H1 (cell line): ENCODE measurements around the gene ZBTB20. TPM values are rescaled to one million over a fixed set of nuclear protein-coding genes. Genes with fewer than 3 reads are reported as not detected.

Experiments used
- CTCF ChIA-PET: fragments of 300-600 bp; sonication (Branson Sonifier 250); formaldehyde crosslinking; loops from one replicate; lab custom pipeline; 2021; ENCODE audit not compliant: partially characterized antibody; lab: Charles Lee
- POLR2A ChIA-PET: fragments of 300-600 bp; sonication (Branson Sonifier 250); formaldehyde crosslinking; loops from one replicate; lab custom pipeline; 2021; ENCODE audit warnings: inconsistent platforms; ENCODE audit not compliant: partially characterized antibody; lab: Charles Lee
- DNase-seq, 2 experiments: peaks; one replicate each; pipeline versions ENCODE4 v3.0.0 to v3.0.0-alpha.2; 2010 to 2022; ENCODE audit warnings: low spot score in 2 of 2, low read depth in 1 of 2, mixed read lengths in 1 of 2
- FAIRE-seq: peaks from 2 replicates; lab custom pipeline; 2011; peaks lifted over from hg19 to GRCh38; lab: Jason Lieb, UNC
- H2AFZ ChIP-seq: 2 replicates; pipeline ENCODE4 v1.8.1; 2012; ENCODE audit warnings: low read length, inconsistent platforms
- H2AK5ac ChIP-seq: 2 replicates; pipeline ENCODE4 v1.6.1; 2013; ENCODE audit warnings: low read depth, low read length
- H2BK120ac ChIP-seq: replicated peaks from 2 replicates; pipeline ENCODE3; 2013; ENCODE audit warnings: low read depth, low read length, inconsistent platforms
- H2BK12ac ChIP-seq: 2 replicates; pipeline ENCODE4 v1.6.1; 2013; ENCODE audit warnings: low read depth, low read length
- H2BK15ac ChIP-seq: 2 replicates; pipeline ENCODE4 v1.6.1; 2013; ENCODE audit warnings: low read length
- H2BK20ac ChIP-seq: 2 replicates; pipeline ENCODE4 v1.6.1; 2013; ENCODE audit warnings: low read length
- H2BK5ac ChIP-seq: 2 replicates; pipeline ENCODE4 v1.6.1; 2013; ENCODE audit warnings: low read depth, low read length
- H3K14ac ChIP-seq: 2 replicates; pipeline ENCODE4 v1.6.1; 2013; ENCODE audit warnings: inconsistent platforms; ENCODE audit not compliant: insufficient read length
- H3K18ac ChIP-seq: 2 replicates; pipeline ENCODE4 v1.6.1; 2013; ENCODE audit warnings: low read length; ENCODE audit errors: extremely low read depth
- H3K23ac ChIP-seq: 2 replicates; pipeline ENCODE4 v1.6.1; 2013; ENCODE audit warnings: inconsistent platforms; ENCODE audit not compliant: insufficient read length
- H3K23me2 ChIP-seq: 2 replicates; pipeline ENCODE4 v1.6.1; 2013; ENCODE audit warnings: low read depth, low read length
- H3K27ac ChIP-seq: 2 replicates; pipeline ENCODE4 v1.6.1; 2011; ENCODE audit warnings: low read depth, low read length, inconsistent platforms
- H3K27me3 ChIP-seq, 4 experiments: replicated peaks in 1 of 4; 1 replicate in 1 of 4; 2 replicates in 3 of 4; pipeline versions ENCODE4 v1.6.1 to v1.8.1; 2011 to 2013; ENCODE audit warnings: low read length in 3 of 4, mild to moderate bottlenecking in 3 of 4, inconsistent platforms in 2 of 4, mixed read lengths in 2 of 4, moderate library complexity in 1 of 4; ENCODE audit not compliant: control insufficient read depth in 3 of 4, insufficient read depth in 3 of 4; ENCODE audit errors: extremely low read depth in 1 of 4
- H3K36me3 ChIP-seq, 4 experiments: 2 replicates each; pipeline versions ENCODE4 v1.6.1 to v1.8.1; 2011 to 2013; ENCODE audit warnings: mild to moderate bottlenecking in 4 of 4, low read length in 3 of 4, moderate library complexity in 2 of 4, control low read depth in 1 of 4, inconsistent platforms in 1 of 4; ENCODE audit not compliant: insufficient read depth in 4 of 4, control insufficient read depth in 2 of 4
- H3K4ac ChIP-seq: replicated peaks from 2 replicates; pipeline ENCODE3; 2013; ENCODE audit warnings: low read length, low read depth, mixed read lengths, inconsistent platforms; ENCODE audit not compliant: insufficient read length
- H3K4me1 ChIP-seq, 4 experiments: replicated peaks in 1 of 4; 1 replicate in 1 of 4; 2 replicates in 3 of 4; pipeline versions ENCODE4 v1.6.1 to v1.8.1; 2011 to 2013; ENCODE audit warnings: low read length in 3 of 4, inconsistent platforms in 2 of 4, mixed read lengths in 1 of 4; ENCODE audit not compliant: insufficient read depth in 4 of 4, control insufficient read depth in 3 of 4
- H3K4me2 ChIP-seq, 2 experiments: 2 replicates each; pipeline versions ENCODE4 v1.6.1 to v1.8.1; 2011 to 2013; ENCODE audit warnings: low read depth in 2 of 2, low read length in 2 of 2, control low read depth in 1 of 2, inconsistent platforms in 1 of 2, mild to moderate bottlenecking in 1 of 2; ENCODE audit not compliant: insufficient read depth in 1 of 2
- H3K4me3 ChIP-seq, 4 experiments: fragments of 200-600, 300-600 bp in 1 of 4; sonication (generic), shearing (Covaris generic), sonication (Bioruptor Twin) in 1 of 4; 2 replicates each; pipeline versions ENCODE4 v1.5.1 to v1.8.1; 2011 to 2016; ENCODE audit warnings: low read length in 4 of 4, low read depth in 3 of 4, control low read depth in 2 of 4, inconsistent platforms in 2 of 4, mild to moderate bottlenecking in 2 of 4, mixed read lengths in 1 of 4, moderate library complexity in 1 of 4; ENCODE audit not compliant: insufficient read depth in 2 of 4; ENCODE audit errors: extremely low read depth in 1 of 4
- H3K56ac ChIP-seq: replicated peaks from 2 replicates; pipeline ENCODE3; 2013; ENCODE audit warnings: low read depth, mild to moderate bottlenecking, mixed read lengths, low read length, inconsistent platforms; ENCODE audit not compliant: insufficient read length
- H3K79me1 ChIP-seq: 2 replicates; pipeline ENCODE4 v1.6.1; 2013; ENCODE audit warnings: low read depth, low read length, control low read depth
- H3K79me2 ChIP-seq, 2 experiments: 2 replicates each; pipeline versions ENCODE4 v1.6.1 to v1.8.1; 2012 to 2013; ENCODE audit warnings: low read length in 2 of 2, mild to moderate bottlenecking in 2 of 2, inconsistent platforms in 1 of 2; ENCODE audit not compliant: insufficient read depth in 2 of 2, control insufficient read depth in 1 of 2
- H3K9ac ChIP-seq, 4 experiments: replicated peaks in 1 of 4; 1 replicate in 1 of 4; 2 replicates in 3 of 4; pipeline versions ENCODE4 v1.6.1 to v1.8.1; 2011 to 2013; ENCODE audit warnings: low read depth in 3 of 4, low read length in 3 of 4, control low read depth in 2 of 4, mild to moderate bottlenecking in 2 of 4, moderate library complexity in 2 of 4, inconsistent platforms in 1 of 4; ENCODE audit errors: extremely low read depth in 1 of 4
- H3K9me3 ChIP-seq, 2 experiments: 2 replicates each; pipeline versions ENCODE4 v1.6.1 to v1.8.1; 2012 to 2013; ENCODE audit warnings: mild to moderate bottlenecking in 2 of 2, moderate library complexity in 2 of 2, control low read depth in 1 of 2, inconsistent platforms in 1 of 2, low read depth in 1 of 2, low read length in 1 of 2, mixed read lengths in 1 of 2; ENCODE audit not compliant: insufficient read depth in 2 of 2
- H4K20me1 ChIP-seq, 2 experiments: replicated peaks in 1 of 2; 2 replicates each; pipeline versions ENCODE3 to v1.8.1; 2011 to 2013; ENCODE audit warnings: inconsistent platforms in 2 of 2, low read length in 2 of 2, mild to moderate bottlenecking in 1 of 2; ENCODE audit not compliant: insufficient read depth in 2 of 2, control insufficient read depth in 1 of 2
- H4K5ac ChIP-seq: 2 replicates; pipeline ENCODE4 v1.6.1; 2013; ENCODE audit warnings: low read length, low read depth, mixed read lengths, inconsistent platforms; ENCODE audit not compliant: insufficient read length
- H4K8ac ChIP-seq: 2 replicates; pipeline ENCODE4 v1.8.0; 2013; ENCODE audit warnings: mild to moderate bottlenecking, moderate library complexity, low read length, inconsistent platforms; ENCODE audit not compliant: insufficient read depth; ENCODE audit errors: extremely low read depth
- H4K91ac ChIP-seq: replicated peaks from 2 replicates; pipeline ENCODE3; 2013; ENCODE audit warnings: low read length, mixed read lengths, inconsistent platforms; ENCODE audit not compliant: insufficient read length
- CHD2 ChIP-seq: IDR thresholded peaks from 2 replicates; pipeline ENCODE4 v1.6.1; 2012; ENCODE audit warnings: low read length, improper control_type of control experiment
- CREB1 ChIP-seq: IDR thresholded peaks from 2 replicates; pipeline ENCODE4 v1.6.1; 2012; ENCODE audit warnings: inconsistent platforms
- WGBS, 2 experiments: shearing (Covaris generic) in 1 of 2; methylation state at CpG; one replicate each; pipeline versions ENCODE4 v1.1.6 to v1.1.7; 2013 to 2015; ENCODE audit warnings: low lambda C conversion rate in 2 of 2, mixed read lengths in 2 of 2, inconsistent platforms in 1 of 2, low coverage in 1 of 2, missing lambda C conversion rate in 1 of 2; ENCODE audit not compliant: insufficient replicate concordance in 2 of 2, insufficient coverage in 1 of 2, insufficient read length in 1 of 2; ENCODE audit errors: extremely low coverage in 1 of 2, missing lambda C conversion rate in 1 of 2; 5-methylcytosine and 5-hydroxymethylcytosine counted together
- polyA plus RNA-seq, 7 experiments: library from polyadenylated mRNA; depleted of rRNA in 3 of 7; stranded (reverse) in 5 of 7; unstranded in 2 of 7; fragments of >200 nt in 5 of 7; fragments of 200-250 nt in 2 of 7; gene quantifications; 1 replicate in 5 of 7; 2 replicates in 1 of 7; 4 replicates in 1 of 7; pipeline versions ENCODE4 v1.2.1 to v1.2.3, GENCODE V29; 2011 to 2013; ENCODE audit warnings: missing spikeins in 2 of 7, mixed read lengths in 2 of 7
- total RNA-seq: library from RNA; stranded (reverse); fragmentation: NEBNext Ultra II Directional; extraction: Animal tissue kit (Norgen Biotek cat#: 25700); gene quantifications from 2 replicates; pipeline ENCODE4 v1.2.1, GENCODE V29; 2021

ZBTB20 gene
- total and polyA plus RNA-seq, 2 of the 8 experiments (the other 6 are each of a cell fraction or from before 2014, with no cell fraction given) = 0.35 to 1.3 TPM

- Histone ChIP-seq H3K23me2 (no peaks in the 10 kb centered on the region), H2BK20ac (no peak overlapping the region), H4K20me1 (no peaks in the 10 kb centered on the region), H3K27me3 (no peaks in the 10 kb centered on the region), H2BK12ac (no peak overlapping the region), H2AK5ac (no peak overlapping the region), H3K56ac (no peak overlapping the region), H2AFZ (no peak overlapping the region), H2BK15ac (no peak overlapping the region), H3K36me3 (no peaks in the 10 kb centered on the region), H4K91ac (no peak overlapping the region), H3K9ac (no peak overlapping the region), H3K4ac (no peak overlapping the region), H3K23ac (no peak overlapping the region), H4K5ac (no peak overlapping the region), H4K8ac (no peak overlapping the region), H2BK5ac (no peak overlapping the region), H3K4me2 (no peak overlapping the region), H3K27ac (no peak overlapping the region), H3K18ac (no peak overlapping the region), H3K9me3 (no peaks in the 10 kb centered on the region), H3K79me2 (no peaks in the 10 kb centered on the region), H2BK120ac (no peak overlapping the region), H3K79me1 (no peaks in the 10 kb centered on the region), H3K4me3 (no peak overlapping the region), H3K4me1 (no peaks in the 10 kb centered on the region), H3K14ac (no peak overlapping the region)
- no peak for DNase-seq
- ChIA-PET POLR2A (no interaction called here), CTCF (interaction anchor here (0.9 to 5.1 kb wide), 8 partner anchors 9 to 211 kb away, joined by 3 to 30 read pairs (median 5); no protein-coding TSS in a partner anchor)
- TF ChIP-seq CREB1 = no peak
- TF ChIP-seq CHD2 = no peak
- WGBS, 2 experiments = 96% methylated on average over 3 of the region's 3 CpGs; no CpG with 5 or more reads in 1 of the 2 experiments
- no peak for FAIRE-seq
These were observed 781.2 kb downstream of the ZBTB20 start for GRCh38 chr3:114365909-114366308.
